ENCODE measurements around the gene CDH4. TPM values are rescaled to one million over a fixed set of nuclear protein-coding genes. Genes with fewer than 3 reads are reported as not detected.

Gene CDH4
- total RNA-seq, 2 experiments from 2014 or later: not detected

- Histone ChIP-seq H3K4me3 (ENCODE audit: low read depth, low read length, poor library complexity, severe bottlenecking) (no peak overlapping the region), H3K4me1 (ENCODE audit: insufficient read depth, low read length, poor library complexity, severe bottlenecking) (no peaks in the 10 kb centered on the region), H3K9me3 (ENCODE audit: low read length) (no peaks in the 10 kb centered on the region), H3K4me2 (ENCODE audit: low read length) (no peak overlapping the region), H3K79me2 (ENCODE audit: insufficient read depth, low read depth, low read length) (no peaks in the 10 kb centered on the region), H3K36me3 (ENCODE audit: insufficient read depth, low read length) (no peaks in the 10 kb centered on the region), H3K9me2 (ENCODE audit: insufficient read depth, low read length) (no peaks in the 10 kb centered on the region), H2AFZ (ENCODE audit: low read length) (no peak overlapping the region), H3K27ac (ENCODE audit: low read depth, low read length, poor library complexity, severe bottlenecking) (no peak overlapping the region), H4K20me1 (ENCODE audit: insufficient read depth, low read length) (no peaks in the 10 kb centered on the region)
- no peak for DNase-seq (ENCODE audit: low spot score)
- ChIA-PET POLR2A (no interaction called here), CTCF (ENCODE audit: unreplicated experiment) (no interaction called here)
- BruUV-seq (replicated peaks): no TSS peak
- no peak for TF ChIP-seq CTCF (conservative IDR thresholded peaks at IDR 0.05; ENCODE audit: low read length)
- TF ChIP-seq EZH2phosphoT487 (IDR thresholded peaks at IDR 0.05; ENCODE audit: borderline replicate concordance, low read depth, low read length): no peak
- intact Hi-C loops (cut with micrococcal nuclease; ENCODE audit: unreplicated experiment): no loop called here
Measured at GRCh38 chr20:61821735-61822134, 569.7 kb downstream of the CDH4 start.

- intact Hi-C loops (cut with micrococcal nuclease; ENCODE audit: unreplicated experiment): no loop called here
- no TSS peak for BruUV-seq (replicated peaks)
- POLR2A ChIA-PET: no interaction called here
Measured at GRCh38 chr20:61822396-61822795, 570.3 kb downstream of the CDH4 start.

GRCh38 chr20:61823242-61823641 is 571.2 kb downstream of the CDH4 start:
- CTCF ChIA-PET (ENCODE audit: unreplicated experiment): no interaction called here
- H4K20me1 ChIP-seq (ENCODE audit: insufficient read depth, low read length): no peaks in the 10 kb centered on the region
- no peaks in the 10 kb centered on the region for H3K79me2 ChIP-seq (ENCODE audit: insufficient read depth, low read depth, low read length)
- no peaks in the 10 kb centered on the region for H3K36me3 ChIP-seq (ENCODE audit: insufficient read depth, low read length)
- H3K9me2 ChIP-seq (ENCODE audit: insufficient read depth, low read length): no peaks in the 10 kb centered on the region
- no peaks in the 10 kb centered on the region for H3K9me3 ChIP-seq (ENCODE audit: low read length)
- no peak overlapping the region for H2AFZ ChIP-seq (ENCODE audit: low read length)
- no peak for TF ChIP-seq CTCF (conservative IDR thresholded peaks at IDR 0.05; ENCODE audit: low read length)
- TF ChIP-seq EZH2phosphoT487 (IDR thresholded peaks at IDR 0.05; ENCODE audit: borderline replicate concordance, low read depth, low read length): no peak
- no peak overlapping the region for H3K27ac ChIP-seq (ENCODE audit: low read depth, low read length, poor library complexity, severe bottlenecking)
- no peak overlapping the region for H3K4me3 ChIP-seq (ENCODE audit: low read depth, low read length, poor library complexity, severe bottlenecking)
- no peak overlapping the region for H3K4me2 ChIP-seq (ENCODE audit: low read length)
- BruUV-seq (replicated peaks): no TSS peak
- DNase-seq (ENCODE audit: low spot score): no peak
- intact Hi-C loops (cut with micrococcal nuclease; ENCODE audit: unreplicated experiment): no loop called here
- POLR2A ChIA-PET: no interaction called here
- no peaks in the 10 kb centered on the region for H3K4me1 ChIP-seq (ENCODE audit: insufficient read depth, low read length, poor library complexity, severe bottlenecking)

More at GRCh38 chr20:61822396-61822795, 570.3 kb downstream of the CDH4 start:
- no peak for DNase-seq (ENCODE audit: low spot score)
- Histone ChIP-seq H3K9me2 (ENCODE audit: insufficient read depth, low read length) (no peaks in the 10 kb centered on the region), H4K20me1 (ENCODE audit: insufficient read depth, low read length) (no peaks in the 10 kb centered on the region), H3K4me3 (ENCODE audit: low read depth, low read length, poor library complexity, severe bottlenecking) (no peak overlapping the region), H3K4me2 (ENCODE audit: low read length) (no peak overlapping the region), H3K79me2 (ENCODE audit: insufficient read depth, low read depth, low read length) (no peaks in the 10 kb centered on the region), H3K36me3 (ENCODE audit: insufficient read depth, low read length) (no peaks in the 10 kb centered on the region), H3K9me3 (ENCODE audit: low read length) (no peaks in the 10 kb centered on the region), H3K4me1 (ENCODE audit: insufficient read depth, low read length, poor library complexity, severe bottlenecking) (no peaks in the 10 kb centered on the region), H2AFZ (ENCODE audit: low read length) (no peak overlapping the region), H3K27ac (ENCODE audit: low read depth, low read length, poor library complexity, severe bottlenecking) (no peak overlapping the region)
- TF ChIP-seq EZH2phosphoT487 (IDR thresholded peaks at IDR 0.05; ENCODE audit: borderline replicate concordance, low read depth, low read length) (no peak), CTCF (conservative IDR thresholded peaks at IDR 0.05; ENCODE audit: low read length) (no peak)
- CTCF ChIA-PET (ENCODE audit: unreplicated experiment): no interaction called here

All from OCI-LY7 (cell line).